ENCODE data around the gene SH3RF1.

DNA sequence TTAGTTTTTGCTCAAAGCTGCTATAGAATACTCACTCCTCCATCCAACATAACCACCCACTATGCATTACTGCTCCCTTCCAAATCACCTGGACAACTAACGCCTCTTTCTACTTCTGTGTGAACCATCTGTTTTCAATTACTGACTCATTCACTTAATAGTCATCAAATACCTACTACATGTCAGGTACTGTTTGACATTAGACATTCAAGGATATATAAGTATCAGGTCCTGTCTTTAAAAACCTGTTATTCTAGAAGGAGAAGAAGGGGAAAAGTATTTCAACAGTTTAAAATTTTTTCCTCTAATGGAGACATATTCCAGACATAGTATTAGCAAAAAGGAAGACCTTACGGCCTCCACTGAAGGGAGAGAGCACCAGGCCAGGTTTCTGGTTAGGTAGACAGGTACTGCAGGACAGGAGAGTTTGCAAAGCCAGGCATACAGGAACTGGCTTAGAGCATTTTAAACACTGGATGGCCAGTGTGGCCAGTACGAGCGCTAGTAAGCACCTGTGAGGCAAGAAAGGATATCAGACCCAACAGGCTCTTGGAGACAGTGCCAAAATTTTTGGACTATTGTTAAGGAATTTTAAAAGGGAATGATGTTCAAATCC, 39.0 kb downstream of the SH3RF1 start:
- no peak for TF ChIP-seq EZH2phosphoT487 (IDR thresholded peaks at IDR 0.05; ENCODE audit: borderline replicate concordance, low read length)
- TF ChIP-seq, protein P1, sequence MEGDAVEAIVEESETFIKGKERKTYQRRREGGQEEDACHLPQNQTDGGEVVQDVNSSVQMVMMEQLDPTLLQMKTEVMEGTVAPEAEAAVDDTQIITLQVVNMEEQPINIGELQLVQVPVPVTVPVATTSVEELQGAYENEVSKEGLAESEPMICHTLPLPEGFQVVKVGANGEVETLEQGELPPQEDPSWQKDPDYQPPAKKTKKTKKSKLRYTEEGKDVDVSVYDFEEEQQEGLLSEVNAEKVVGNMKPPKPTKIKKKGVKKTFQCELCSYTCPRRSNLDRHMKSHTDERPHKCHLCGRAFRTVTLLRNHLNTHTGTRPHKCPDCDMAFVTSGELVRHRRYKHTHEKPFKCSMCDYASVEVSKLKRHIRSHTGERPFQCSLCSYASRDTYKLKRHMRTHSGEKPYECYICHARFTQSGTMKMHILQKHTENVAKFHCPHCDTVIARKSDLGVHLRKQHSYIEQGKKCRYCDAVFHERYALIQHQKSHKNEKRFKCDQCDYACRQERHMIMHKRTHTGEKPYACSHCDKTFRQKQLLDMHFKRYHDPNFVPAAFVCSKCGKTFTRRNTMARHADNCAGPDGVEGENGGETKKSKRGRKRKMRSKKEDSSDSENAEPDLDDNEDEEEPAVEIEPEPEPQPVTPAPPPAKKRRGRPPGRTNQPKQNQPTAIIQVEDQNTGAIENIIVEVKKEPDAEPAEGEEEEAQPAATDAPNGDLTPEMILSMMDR (IDR thresholded peaks at IDR 0.05; ENCODE audit: low read depth, low read length, poor library complexity, severe bottlenecking) = no peak

Measured in DOHH2 (cell line).